ENCODE data around the gene CNTN4. TPM values are rescaled to one million over a fixed set of nuclear protein-coding genes. Genes with fewer than 3 reads are reported as not detected.

CNTN4 gene
- total RNA-seq, 3 donors from 2014 or later = not detected

- Mint-ChIP-seq H3K4me1 (ENCODE audit: low read depth) (no peaks in the 10 kb centered on the region), H3K9me3 (peaks cover 6% of the 10 kb centered on the region), H3K4me3 (no peak overlapping the region), H3K36me3 (ENCODE audit: insufficient read depth) (no peaks in the 10 kb centered on the region), H3K27me3 (ENCODE audit: low read depth) (no peaks in the 10 kb centered on the region)
- no peak for ATAC-seq
- no peak for DNase-seq
Measured at GRCh38 chr3:2262204-2262603, 163.5 kb downstream of the CNTN4 start.

GRCh38 chr3:2266606-2267005, 167.9 kb downstream of the CNTN4 start:
- Mint-ChIP-seq H3K4me3 (no peak overlapping the region), H3K4me1 (ENCODE audit: low read depth) (no peaks in the 10 kb centered on the region), H3K36me3 (ENCODE audit: insufficient read depth) (no peaks in the 10 kb centered on the region)

GRCh38 chr3:2268779-2269178, 170.1 kb downstream of the CNTN4 start:
- no peaks in the 10 kb centered on the region for H3K9me3 Mint-ChIP-seq
- H3K4me3 Mint-ChIP-seq = no peak overlapping the region
- H3K4me1 Mint-ChIP-seq (ENCODE audit: low read depth) = no peaks in the 10 kb centered on the region
- DNase-seq (no peak), ATAC-seq (no peak)
- H3K36me3 Mint-ChIP-seq (ENCODE audit: insufficient read depth) = no peaks in the 10 kb centered on the region
- H3K27me3 Mint-ChIP-seq (ENCODE audit: low read depth) = no peaks in the 10 kb centered on the region

More at GRCh38 chr3:2266606-2267005, 167.9 kb downstream of the CNTN4 start:
- no peak for ATAC-seq
- DNase-seq = no peak
- Mint-ChIP-seq H3K27me3 (ENCODE audit: low read depth) (no peaks in the 10 kb centered on the region), H3K9me3 (no peaks in the 10 kb centered on the region)

GRCh38 chr3:2274526-2274925, 175.9 kb downstream of the CNTN4 start:
- H3K4me3 Mint-ChIP-seq = no peak overlapping the region
- no peaks in the 10 kb centered on the region for H3K36me3 Mint-ChIP-seq (ENCODE audit: insufficient read depth)
- DNase-seq = no peak

GRCh38 chr3:2283818-2284217, 185.2 kb downstream of the CNTN4 start:
- H3K4me3 Mint-ChIP-seq = no peak overlapping the region
- H3K36me3 Mint-ChIP-seq (ENCODE audit: insufficient read depth) = no peaks in the 10 kb centered on the region
- H3K27me3 Mint-ChIP-seq (ENCODE audit: low read depth) = no peaks in the 10 kb centered on the region
- H3K9me3 Mint-ChIP-seq = no peaks in the 10 kb centered on the region
- no peak for ATAC-seq
- no peak for DNase-seq
- H3K4me1 Mint-ChIP-seq (ENCODE audit: low read depth) = no peaks in the 10 kb centered on the region

More at GRCh38 chr3:2274526-2274925, 175.9 kb downstream of the CNTN4 start:
- Mint-ChIP-seq H3K27me3 (ENCODE audit: low read depth) (no peaks in the 10 kb centered on the region), H3K4me1 (ENCODE audit: low read depth) (no peaks in the 10 kb centered on the region), H3K9me3 (no peaks in the 10 kb centered on the region)
- no peak for ATAC-seq

GRCh38 chr3:2300938-2301337, 202.3 kb downstream of the CNTN4 start:
- Mint-ChIP-seq H3K36me3 (ENCODE audit: insufficient read depth) (no peaks in the 10 kb centered on the region), H3K9me3 (peaks cover 7% of the 10 kb centered on the region), H3K27me3 (ENCODE audit: low read depth) (no peaks in the 10 kb centered on the region), H3K4me1 (ENCODE audit: low read depth) (no peaks in the 10 kb centered on the region), H3K4me3 (no peak overlapping the region)
- ATAC-seq = no peak
- DNase-seq = no peak

- DNase-seq (no peak), ATAC-seq (no peak)
- Mint-ChIP-seq H3K4me3 (no peak overlapping the region), H3K27me3 (ENCODE audit: low read depth) (no peaks in the 10 kb centered on the region), H3K36me3 (ENCODE audit: insufficient read depth) (no peaks in the 10 kb centered on the region), H3K9me3 (peaks cover 7% of the 10 kb centered on the region), H3K4me1 (ENCODE audit: low read depth) (no peaks in the 10 kb centered on the region)
Measured at GRCh38 chr3:2301361-2301760, 202.7 kb downstream of the CNTN4 start.

- H3K4me1 Mint-ChIP-seq (ENCODE audit: low read depth) = no peaks in the 10 kb centered on the region
- H3K9me3 Mint-ChIP-seq = peaks cover 7% of the 10 kb centered on the region
- DNase-seq = no peak
- H3K36me3 Mint-ChIP-seq (ENCODE audit: insufficient read depth) = no peaks in the 10 kb centered on the region
- H3K4me3 Mint-ChIP-seq = no peak overlapping the region
- ATAC-seq = no peak
- H3K27me3 Mint-ChIP-seq (ENCODE audit: low read depth) = no peaks in the 10 kb centered on the region
Measured at GRCh38 chr3:2303566-2303965, 204.9 kb downstream of the CNTN4 start.

GRCh38 chr3:2311022-2311421, 212.4 kb downstream of the CNTN4 start:
- no peaks in the 10 kb centered on the region for H3K9me3 Mint-ChIP-seq
- ATAC-seq = no peak
- H3K27me3 Mint-ChIP-seq (ENCODE audit: low read depth) = no peaks in the 10 kb centered on the region
- no peaks in the 10 kb centered on the region for H3K4me1 Mint-ChIP-seq (ENCODE audit: low read depth)
- H3K36me3 Mint-ChIP-seq (ENCODE audit: insufficient read depth) = no peaks in the 10 kb centered on the region
- no peak for DNase-seq
- H3K4me3 Mint-ChIP-seq = no peak overlapping the region

GRCh38 chr3:2317521-2317920, 218.9 kb downstream of the CNTN4 start:
- Mint-ChIP-seq H3K9me3 (no peaks in the 10 kb centered on the region), H3K4me1 (ENCODE audit: low read depth) (no peaks in the 10 kb centered on the region), H3K36me3 (ENCODE audit: insufficient read depth) (no peaks in the 10 kb centered on the region), H3K4me3 (no peak overlapping the region), H3K27me3 (ENCODE audit: low read depth) (no peaks in the 10 kb centered on the region)
- DNase-seq (no peak), ATAC-seq (no peak)

GRCh38 chr3:2334921-2335320, 236.3 kb downstream of the CNTN4 start:
- no peak for ATAC-seq
- Mint-ChIP-seq H3K27me3 (ENCODE audit: low read depth) (no peaks in the 10 kb centered on the region), H3K36me3 (ENCODE audit: insufficient read depth) (no peaks in the 10 kb centered on the region), H3K4me1 (ENCODE audit: low read depth) (no peaks in the 10 kb centered on the region), H3K9me3 (no peaks in the 10 kb centered on the region), H3K4me3 (no peak overlapping the region)
- no peak for DNase-seq

GRCh38 chr3:2343031-2343682, 244.5 kb downstream of the CNTN4 start:
- Mint-ChIP-seq H3K36me3 (ENCODE audit: insufficient read depth) (no peaks in the 10 kb centered on the region), H3K9me3 (no peaks in the 10 kb centered on the region), H3K4me1 (ENCODE audit: low read depth) (no peaks in the 10 kb centered on the region), H3K4me3 (no peak overlapping the region), H3K27me3 (ENCODE audit: low read depth) (no peaks in the 10 kb centered on the region)
- no peak for DNase-seq
- ATAC-seq = no peak

GRCh38 chr3:2352134-2352762, 253.6 kb downstream of the CNTN4 start:
- Mint-ChIP-seq H3K4me1 (ENCODE audit: low read depth) (no peaks in the 10 kb centered on the region), H3K9me3 (peaks cover 3% of the 10 kb centered on the region), H3K27me3 (ENCODE audit: low read depth) (no peaks in the 10 kb centered on the region), H3K36me3 (ENCODE audit: insufficient read depth) (no peaks in the 10 kb centered on the region), H3K4me3 (no peak overlapping the region)
- ATAC-seq = no peak
- no peak for DNase-seq

- DNase-seq (no peak), ATAC-seq (no peak)
- peaks cover 3% of the 10 kb centered on the region for H3K9me3 Mint-ChIP-seq
- H3K4me1 Mint-ChIP-seq (ENCODE audit: low read depth) = no peaks in the 10 kb centered on the region
- no peak overlapping the region for H3K4me3 Mint-ChIP-seq
- H3K27me3 Mint-ChIP-seq (ENCODE audit: low read depth) = no peaks in the 10 kb centered on the region
- no peaks in the 10 kb centered on the region for H3K36me3 Mint-ChIP-seq (ENCODE audit: insufficient read depth)
Measured at GRCh38 chr3:2354702-2355101, 256.0 kb downstream of the CNTN4 start.

GRCh38 chr3:2356298-2356950, 257.8 kb downstream of the CNTN4 start:
- Mint-ChIP-seq H3K9me3 (no peaks in the 10 kb centered on the region), H3K27me3 (ENCODE audit: low read depth) (no peaks in the 10 kb centered on the region), H3K4me3 (no peak overlapping the region), H3K36me3 (ENCODE audit: insufficient read depth) (no peaks in the 10 kb centered on the region), H3K4me1 (ENCODE audit: low read depth) (no peaks in the 10 kb centered on the region)
- ATAC-seq (no peak), DNase-seq (no peak)

All from activated T-cell treated with anti-CD3 and anti-CD28 coated beads, Interleukin-2, amount 50 U/mL, for 4 hours (primary cell).